Cortex of kidney (tissue), 1 donor: ENCODE measurements around the gene RWDD4.

Experiments used
- DNase-seq: peaks from one replicate; lab custom pipeline; 2025; lab: John Stamatoyannopoulos, UW

The RWDD4 gene

GRCh38 chr4:183659029-183659871 is at the start of gene RWDD4, which contains the start of gene TRAPPC11:
Gene RWDD4, minus strand, starts transcription at chr4:183659185. Its CDS starts 233 bp downstream, at chr4:183658952.
Gene TRAPPC11, plus strand, starts transcription at chr4:183659293. Its CDS starts 4,575 bp downstream, at chr4:183663868.
- peak; percentile 38 for DNase-seq

GRCh38 chr4:183702492-183702891 is 43.5 kb upstream of the RWDD4 start:
- DNase-seq, result no peak

- no peak for DNase-seq
Measured at GRCh38 chr4:183700407-183700806, 41.4 kb upstream of the RWDD4 start.

GRCh38 chr4:183698909-183699308 is 39.9 kb upstream of the RWDD4 start:
- DNase-seq, result no peak

- no peak for DNase-seq
Measured at GRCh38 chr4:183691897-183692296, 32.9 kb upstream of the RWDD4 start.

- no peak for DNase-seq
Measured at GRCh38 chr4:183691006-183691405, 32.0 kb upstream of the RWDD4 start.

- DNase-seq, result no peak
Measured at GRCh38 chr4:183688216-183688615, 29.2 kb upstream of the RWDD4 start.

GRCh38 chr4:183686461-183686860 is 27.5 kb upstream of the RWDD4 start:
- DNase-seq, result no peak

GRCh38 chr4:183681119-183681518 is 22.1 kb upstream of the RWDD4 start:
- no peak for DNase-seq

GRCh38 chr4:183675625-183676024 is 16.6 kb upstream of the RWDD4 start:
- no peak for DNase-seq

- no peak for DNase-seq
Measured at GRCh38 chr4:183674153-183674552, 15.2 kb upstream of the RWDD4 start.

GRCh38 chr4:183670960-183671555 is 12.1 kb upstream of the RWDD4 start:
- DNase-seq, result no peak

GRCh38 chr4:183670251-183670650 is 11.3 kb upstream of the RWDD4 start:
- no peak for DNase-seq

GRCh38 chr4:183666088-183666487 is 7.1 kb upstream of the RWDD4 start:
- no peak for DNase-seq

- DNase-seq, result no peak
Measured at GRCh38 chr4:183659872-183660242, 872 bp upstream of the RWDD4 start.

GRCh38 chr4:183658362-183659028 is 490 bp downstream of the RWDD4 start:
- DNase-seq, result no peak

GRCh38 chr4:183657564-183657963 is 1.4 kb downstream of the RWDD4 start:
- no peak for DNase-seq

- no peak for DNase-seq
Measured at GRCh38 chr4:183645326-183645725, 13.7 kb downstream of the RWDD4 start.

- DNase-seq, result no peak
Measured at GRCh38 chr4:183639291-183639690, 19.7 kb downstream of the RWDD4 start.

GRCh38 chr4:183638436-183638835 is 20.5 kb downstream of the RWDD4 start:
- DNase-seq, result no peak

- no peak for DNase-seq
Measured at GRCh38 chr4:183637461-183637860, 21.5 kb downstream of the RWDD4 start.

GRCh38 chr4:183636923-183637322 is 22.1 kb downstream of the RWDD4 start:
- no peak for DNase-seq

GRCh38 chr4:183636503-183636902 is 22.5 kb downstream of the RWDD4 start:
- no peak for DNase-seq
